NCI-H1694 treated with DMSO at 0.1 percent for 48 hours (cell line): ENCODE data around the gene CLN6.
A peak's percentile ranks its signal among the peaks of the same experiment; 100 is the strongest.
"Not testable (repeated sequence)": the region's sequence is repeated elsewhere in the genome, so short reads cannot be mapped to it uniquely, and the experiment has no call there.

Source experiments
- DNase-seq: peaks from one replicate; lab custom pipeline; 2025; lab: John Stamatoyannopoulos, UW

The CLN6 gene

DNA sequence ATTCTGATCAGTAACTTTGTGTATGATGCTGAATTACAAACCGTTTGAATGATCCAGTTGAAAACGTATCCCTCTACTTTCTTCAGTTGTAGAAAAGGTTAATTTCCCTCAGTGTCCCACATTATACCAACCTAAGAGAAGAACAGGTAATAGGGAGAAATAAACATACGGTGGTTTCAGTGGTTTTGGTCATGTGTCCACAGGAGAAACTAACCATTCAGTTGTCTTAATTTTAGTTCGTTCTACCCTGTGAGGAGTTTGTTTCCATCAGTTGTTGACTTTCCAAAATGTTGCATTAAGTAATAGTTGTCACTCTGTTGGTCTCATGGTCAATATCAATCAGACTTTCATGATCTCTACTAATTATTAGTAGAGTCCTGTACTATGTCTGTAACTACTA lies 39.5 kb downstream of the CLN6 start:
- no peak for DNase-seq

DNA sequence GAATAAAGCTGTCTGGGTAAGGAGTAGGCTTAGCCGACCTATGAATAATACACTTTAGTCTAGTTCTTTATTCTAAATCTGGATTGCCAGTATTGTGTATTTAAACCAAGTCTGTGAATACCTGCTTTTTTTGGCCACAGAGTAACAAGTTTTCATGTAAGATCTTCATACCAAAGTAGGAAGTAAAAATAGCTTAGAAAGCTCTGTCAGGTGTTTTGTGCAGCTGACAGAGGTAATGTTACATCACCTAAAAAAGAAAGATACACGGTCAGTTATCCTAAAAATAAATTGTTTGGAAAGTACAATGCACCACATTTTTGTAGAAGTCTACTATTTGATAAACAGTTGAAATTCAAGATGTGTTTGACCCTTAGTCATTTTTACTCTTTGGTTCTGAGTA lies 40.9 kb downstream of the CLN6 start:
- DNase-seq = no peak

DNA sequence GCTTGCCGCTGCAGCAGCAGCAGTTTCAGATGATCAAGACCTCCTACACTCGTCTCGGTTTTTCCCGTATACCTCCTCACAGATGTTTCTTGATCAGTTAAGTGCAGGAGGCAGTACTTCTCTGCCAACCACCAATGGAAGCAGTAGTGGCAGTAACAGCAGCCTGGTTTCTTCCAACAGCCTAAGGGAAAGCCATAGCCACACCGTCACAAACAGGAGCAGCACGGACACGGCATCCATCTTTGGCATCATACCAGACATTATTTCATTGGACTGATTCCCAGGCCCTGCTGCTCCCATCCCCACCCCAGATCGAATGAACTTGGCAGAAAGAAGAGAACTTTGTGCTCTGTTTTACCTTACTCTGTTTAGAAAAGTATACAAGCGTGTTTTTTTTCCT lies 42.0 kb downstream of the CLN6 start:
- peak; percentile 65 for DNase-seq

DNA sequence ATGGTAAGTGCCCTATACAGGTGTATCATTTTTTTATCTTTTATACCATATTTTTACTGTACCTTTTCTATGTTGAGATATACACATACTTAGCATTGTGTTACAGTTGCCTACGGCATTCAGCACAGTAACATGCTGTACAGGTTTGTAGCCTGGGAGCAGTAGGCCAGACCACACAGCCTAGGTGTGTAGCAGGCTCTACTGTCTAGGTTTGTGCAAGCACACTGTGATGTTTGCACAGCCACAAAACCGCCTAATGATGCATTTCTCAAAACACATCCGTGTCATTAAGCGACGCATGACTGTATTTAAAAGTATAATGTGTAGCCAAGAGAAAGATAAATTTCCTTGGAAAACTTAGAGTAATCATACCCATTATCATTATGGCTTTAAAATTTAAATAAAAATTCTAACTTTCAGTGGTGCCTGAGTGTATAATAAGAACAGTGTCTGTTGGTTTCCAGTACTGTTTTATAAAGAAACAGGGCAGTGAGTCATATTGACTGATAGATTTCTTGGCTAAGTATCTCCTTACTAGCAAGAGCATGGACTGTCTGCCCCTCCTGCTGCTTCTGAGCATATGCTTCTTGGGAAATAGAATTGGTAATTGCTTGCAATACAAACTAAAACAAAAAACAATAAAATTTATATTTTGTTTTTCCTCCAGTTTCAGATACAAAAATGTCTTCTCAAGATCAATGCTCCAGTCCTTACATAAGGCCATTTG lies 42.7 kb downstream of the CLN6 start:
- no peak for DNase-seq

DNA sequence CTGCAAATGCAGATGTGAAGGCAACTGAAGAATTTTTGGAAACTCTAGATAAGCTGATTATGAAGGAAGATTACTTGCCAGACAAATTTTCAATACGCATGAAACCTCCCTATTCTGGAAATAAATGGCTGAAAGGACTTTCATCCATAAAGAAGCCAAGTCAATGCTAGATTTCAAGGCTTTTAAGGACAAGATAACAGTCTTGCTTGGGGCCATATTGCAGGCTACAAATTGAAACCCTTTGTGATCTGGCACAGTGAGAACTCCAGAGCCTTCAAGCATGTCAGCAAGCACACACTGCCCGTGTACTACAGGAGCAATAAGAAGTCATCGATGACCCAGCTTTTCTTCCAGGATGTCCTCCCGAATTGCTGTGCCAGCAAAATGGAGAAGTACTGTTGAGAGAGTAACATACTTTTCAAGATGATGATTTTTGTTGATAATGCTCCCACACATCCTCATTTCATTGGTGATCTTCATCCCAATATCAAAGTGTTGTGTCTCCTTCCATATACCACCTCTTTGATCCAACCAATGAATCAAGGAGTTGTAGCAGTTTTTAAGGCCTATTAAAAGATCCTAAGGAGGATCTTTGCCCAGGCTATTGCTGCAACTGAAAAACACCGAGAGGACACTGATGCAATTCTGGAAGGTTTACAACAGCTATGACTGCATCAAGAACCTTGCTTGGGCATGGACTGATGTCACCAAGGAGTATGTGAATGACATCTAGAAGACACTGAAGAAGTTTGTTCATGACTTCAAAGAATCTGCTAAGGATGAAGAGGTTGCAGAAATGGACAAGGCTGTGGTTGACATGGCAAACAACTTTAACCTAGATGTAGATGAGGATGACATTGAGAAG lies 44.7 kb downstream of the CLN6 start:
- DNase-seq = no peak

DNA sequence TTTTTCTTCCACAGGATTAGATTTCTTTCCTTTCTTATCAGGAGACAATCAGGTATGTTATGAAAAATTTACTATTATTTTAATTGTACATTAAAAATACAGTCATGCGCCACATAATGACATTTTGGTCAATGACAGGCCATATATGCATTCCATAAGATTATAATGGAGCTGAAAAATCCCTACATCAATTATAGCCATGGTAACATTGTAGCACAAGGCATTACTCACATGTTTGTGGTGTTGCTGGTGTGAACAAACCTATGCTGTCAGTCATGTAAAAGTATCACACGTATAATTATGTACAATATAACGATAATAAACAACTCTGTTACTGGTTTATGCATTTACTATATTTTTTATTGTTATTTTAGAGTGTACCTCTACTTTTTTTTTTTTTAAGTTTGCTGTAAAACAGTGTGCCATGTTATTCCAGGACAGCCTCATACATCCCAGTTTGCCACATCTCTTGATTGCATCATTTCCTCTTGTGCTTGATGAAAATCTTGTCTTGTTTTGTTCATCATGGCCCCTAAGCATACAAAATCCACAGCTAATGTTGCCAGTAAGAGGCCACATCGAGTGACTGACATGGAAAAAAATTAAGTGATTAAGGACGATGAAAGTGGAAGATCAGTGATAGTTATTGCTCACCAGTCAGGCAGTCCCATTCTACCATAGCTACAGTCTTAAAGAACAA lies 45.8 kb downstream of the CLN6 start:
- DNase-seq = no peak

DNA sequence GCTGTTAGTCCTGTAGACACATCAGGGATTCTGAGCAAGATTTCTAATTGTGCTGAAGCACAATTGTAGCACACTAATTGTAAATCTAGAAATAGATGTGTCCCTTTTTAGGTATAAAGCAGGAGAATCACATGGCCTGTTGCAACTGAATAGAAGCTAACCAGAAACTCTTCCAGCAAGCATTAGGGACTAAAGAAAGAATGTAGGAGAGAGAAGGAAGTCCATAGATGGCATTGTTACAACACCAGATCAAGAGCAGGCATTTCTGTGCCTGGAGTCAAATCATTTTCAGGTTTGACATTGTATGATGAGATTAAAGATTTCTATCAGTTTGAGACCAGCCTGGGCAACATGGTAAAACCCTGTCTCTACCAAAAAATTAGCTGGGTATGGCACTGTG lies 51.8 kb downstream of the CLN6 start:
- no peak for DNase-seq

DNA sequence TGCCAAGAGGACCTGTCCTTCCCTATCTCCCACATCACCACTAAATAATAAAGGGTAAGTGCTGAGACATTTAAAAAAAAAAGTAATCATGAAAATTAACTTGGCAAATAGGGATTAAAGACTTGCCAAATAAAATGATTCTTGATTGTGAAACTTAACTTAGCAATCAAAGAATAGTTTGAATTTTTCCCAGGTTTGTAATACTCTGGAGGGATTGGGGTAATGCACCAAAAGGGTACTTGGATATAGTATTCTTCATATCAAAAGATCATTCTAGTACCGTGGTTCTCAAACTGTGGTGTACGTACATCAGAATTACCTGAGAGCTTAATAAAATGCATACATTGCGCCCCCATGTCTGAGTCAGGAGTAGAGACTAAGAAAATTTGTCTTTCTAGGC lies 52.9 kb downstream of the CLN6 start:
- no peak for DNase-seq

DNA sequence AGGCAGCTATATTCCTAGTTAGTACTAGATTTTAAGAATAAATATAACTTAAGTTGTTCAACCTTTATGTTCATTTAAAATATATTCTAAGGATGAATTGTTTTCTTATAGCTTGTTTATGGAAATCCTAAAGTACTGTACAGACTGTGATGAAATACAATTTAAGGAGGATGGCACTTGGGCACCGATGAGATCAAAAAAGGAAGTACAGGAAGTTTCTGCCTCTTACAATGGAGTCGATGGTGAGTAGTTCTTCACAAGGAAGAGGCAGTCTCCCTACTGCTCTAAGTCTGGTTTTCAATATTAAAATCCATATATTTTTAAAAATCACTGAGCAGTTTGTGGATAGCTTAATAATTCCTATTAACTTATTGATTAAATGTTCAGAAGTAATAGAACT lies 54.0 kb downstream of the CLN6 start:
- DNase-seq = no peak

DNA sequence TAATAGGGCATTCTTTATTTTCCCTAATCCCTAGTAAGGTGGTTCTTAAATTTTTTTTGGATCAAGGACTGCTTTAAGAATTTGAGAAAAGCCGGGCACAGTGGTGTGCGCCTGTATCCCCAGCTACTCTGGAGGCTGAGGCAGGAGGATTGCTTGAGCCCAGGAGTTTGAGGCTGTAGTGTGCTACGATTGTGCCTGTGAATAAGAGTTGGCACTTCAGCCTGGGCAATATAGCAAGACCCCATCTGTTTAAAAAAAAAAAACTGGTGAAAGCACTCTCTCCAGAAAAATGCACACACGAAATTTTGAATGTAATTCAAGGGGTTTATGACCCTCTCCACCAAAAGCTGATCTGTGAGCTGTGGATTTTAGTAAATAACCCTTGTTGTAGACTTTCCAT lies 56.4 kb downstream of the CLN6 start:
- no peak for DNase-seq

DNA sequence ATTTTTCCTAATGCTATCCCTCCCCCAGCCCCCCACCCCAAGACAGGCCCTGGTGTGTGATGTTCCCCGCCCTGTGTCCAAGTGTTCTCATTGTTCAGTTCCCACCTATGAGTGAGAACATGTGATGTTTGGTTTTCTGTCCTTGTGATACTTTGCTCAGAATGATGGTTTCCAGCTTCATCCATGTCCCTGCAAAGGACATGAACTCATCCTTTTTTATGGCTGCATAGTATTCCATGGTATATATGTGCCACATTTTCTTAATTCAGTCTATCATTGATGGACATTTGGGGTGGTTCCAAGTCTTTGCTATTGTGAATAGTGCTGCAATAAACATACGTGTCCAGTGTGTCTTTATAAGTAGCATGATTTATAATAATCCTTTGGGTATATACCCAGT lies 57.5 kb downstream of the CLN6 start:
- DNase-seq = not testable (repeated sequence)

DNA sequence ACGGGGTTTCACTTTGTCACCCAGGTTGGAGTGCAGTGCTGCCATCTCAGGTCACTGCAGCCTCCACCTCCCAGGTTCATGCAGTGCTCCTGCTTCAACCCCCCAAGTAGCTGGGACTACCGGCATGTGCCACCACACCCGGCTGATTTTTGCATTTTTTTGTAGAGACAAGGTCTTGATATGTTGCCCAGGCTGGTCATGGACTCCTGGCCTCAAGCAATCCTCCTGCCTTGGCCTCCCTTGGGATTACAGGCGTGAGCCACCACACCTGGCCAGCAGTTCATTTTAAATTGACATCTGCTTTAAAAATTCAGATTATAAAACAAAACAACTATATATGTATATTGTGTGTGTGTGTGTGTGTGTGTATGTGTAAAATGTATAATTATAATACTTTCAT lies 62.7 kb downstream of the CLN6 start:
- no peak for DNase-seq

DNA sequence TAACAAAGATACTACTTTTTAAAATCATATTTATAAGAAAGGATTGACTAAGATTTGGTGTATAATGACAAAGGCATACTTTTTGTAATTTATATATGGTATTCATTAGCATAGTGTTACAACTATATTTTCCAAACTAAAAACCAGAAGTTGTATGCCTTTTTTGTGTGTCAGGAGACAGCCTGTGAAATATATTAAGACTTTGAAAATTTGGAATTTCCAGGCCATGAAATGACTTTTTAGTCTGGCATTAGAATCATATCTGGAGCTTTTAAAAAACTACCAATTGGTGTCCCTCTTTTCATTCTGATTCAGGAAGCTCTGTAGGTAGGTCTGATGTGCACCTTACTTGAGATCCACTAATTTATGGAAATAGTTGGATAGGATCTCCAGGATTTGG lies 66.3 kb downstream of the CLN6 start:
- no peak for DNase-seq

DNA sequence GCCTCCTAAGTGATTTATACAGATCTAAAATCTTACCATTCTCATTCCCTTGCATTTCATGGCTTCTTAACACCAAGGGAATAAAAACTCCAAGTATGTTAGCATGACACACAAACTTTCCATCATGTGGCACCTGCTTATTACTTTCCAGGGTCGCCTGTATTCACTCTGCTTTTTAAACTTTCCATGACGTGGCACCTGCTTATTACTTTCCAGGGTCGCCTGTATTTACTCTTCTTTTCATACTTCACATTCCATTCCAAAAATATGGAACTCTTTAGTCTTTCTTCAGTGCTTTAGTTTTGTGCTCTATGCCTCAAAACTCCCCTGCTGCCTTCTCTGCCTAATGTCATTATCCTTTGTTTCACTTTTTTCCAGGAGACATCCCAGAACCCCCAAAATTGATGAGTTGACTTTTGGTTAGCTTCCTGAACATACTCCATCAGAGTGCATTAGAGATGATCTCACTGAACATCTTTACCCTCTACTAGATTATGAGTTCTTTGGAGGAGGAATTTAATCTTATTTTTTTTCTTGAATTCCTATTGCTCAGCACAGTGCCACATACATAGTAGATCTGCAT lies 71.4 kb downstream of the CLN6 start:
- no peak for DNase-seq

DNA sequence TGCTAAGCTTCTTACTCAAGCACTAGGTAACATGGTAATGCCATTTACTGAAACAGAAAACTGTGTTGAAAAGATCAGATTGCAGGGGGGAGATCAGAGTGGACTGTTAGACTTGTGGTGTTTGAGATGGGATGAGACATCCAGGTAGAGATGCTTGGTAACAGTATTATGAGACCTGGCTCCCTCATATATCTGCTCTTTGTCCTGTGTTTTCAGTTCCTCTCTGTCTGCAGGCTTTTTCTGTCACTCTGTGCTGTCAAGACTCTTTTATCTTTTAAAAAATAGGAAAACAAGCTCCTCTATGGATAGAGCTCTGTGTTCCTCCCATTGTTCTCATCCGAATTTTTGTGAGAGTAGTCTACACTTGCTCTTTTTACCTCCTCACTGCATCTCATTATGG lies 72.5 kb downstream of the CLN6 start:
- DNase-seq = no peak
